Brain microvascular endothelial cell (primary cell): ENCODE results near the gene KRT8.
A peak's percentile ranks its signal among the peaks of the same experiment; 100 is the strongest.
"Not testable (repeated sequence)": the region's sequence is repeated elsewhere in the genome, so short reads cannot be mapped to it uniquely, and the experiment has no call there.

Source experiments
- DNase-seq: peaks from one replicate; pipeline ENCODE4 v3.0.0-alpha.2; 2020
- H3K27ac ChIP-seq: fragments of 250-450 bp; sonication (Bioruptor Pico); 2 replicates; pipeline ENCODE4 v1.5.1; 2020; ENCODE audit warnings: mild to moderate bottlenecking, moderate library complexity
- H3K27me3 ChIP-seq: fragments of 250-450 bp; sonication (Bioruptor Pico); replicated peaks from 2 replicates; pipeline ENCODE4 v1.5.1; 2020; ENCODE audit warnings: mild to moderate bottlenecking
- H3K36me3 ChIP-seq: fragments of 250-450 bp; sonication (Bioruptor Pico); replicated peaks from 2 replicates; pipeline ENCODE4 v1.5.1; 2020; ENCODE audit warnings: mild to moderate bottlenecking
- H3K4me3 ChIP-seq: 2 replicates; pipeline ENCODE4 v1.5.1; 2011; ENCODE audit warnings: low read depth, mild to moderate bottlenecking, control low read depth, low read length, moderate library complexity
- CTCF ChIP-seq: IDR thresholded peaks from 2 replicates; pipeline ENCODE4 v1.5.1; 2011; ENCODE audit warnings: low read depth, mild to moderate bottlenecking, moderate library complexity, low read length, control low read depth, inconsistent platforms; ENCODE audit errors: missing control alignments
- in situ Hi-C: cut with HindIII; loops from 2 replicates; pipeline ENCODE4 v1.10.0; 2017; ENCODE audit warnings: low sequenced_read_pairs, low pct_ligation_motif_present

Gene KRT8

DNA sequence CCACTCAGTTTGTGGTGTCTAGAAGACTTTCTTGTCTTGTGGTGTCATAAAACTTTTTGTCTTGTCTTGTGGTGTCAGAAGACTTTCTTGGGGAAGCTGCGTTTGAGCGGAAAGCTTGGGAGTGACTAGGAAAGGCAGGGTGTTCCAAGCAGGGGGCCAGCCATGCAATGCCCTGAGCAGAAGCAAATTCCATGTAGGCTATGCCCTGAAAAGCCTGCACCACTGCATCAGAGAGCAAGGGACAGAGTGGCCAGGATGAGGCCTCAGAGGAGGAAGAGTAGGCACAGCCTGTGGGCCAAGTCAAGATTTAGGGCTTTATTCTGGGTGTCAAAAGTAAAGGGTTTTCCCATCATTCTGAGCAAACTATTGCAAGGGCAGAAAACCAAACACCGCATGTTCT is 14.5 kb downstream of the KRT8 start:
- in situ Hi-C loops = loop anchor here (10.0 kb wide), 1 partner anchor 84 kb away; no protein-coding TSS in a partner anchor
- TF ChIP-seq CTCF = no peak
- no peak for DNase-seq

GRCh38 chr12:52884526-52885293 is 20.2 kb downstream of the KRT8 start:
- in situ Hi-C loops = no loop called here
- peak; percentile 96 for TF ChIP-seq CTCF
- DNase-seq = peak; percentile 49

More for the DNA sequence above, 14.5 kb downstream of the KRT8 start:
- H3K27ac ChIP-seq = no peak overlapping the region
- no peaks in the 10 kb centered on the region for H3K27me3 ChIP-seq
- no peak overlapping the region for H3K4me3 ChIP-seq
- H3K36me3 ChIP-seq = no peaks in the 10 kb centered on the region

DNA sequence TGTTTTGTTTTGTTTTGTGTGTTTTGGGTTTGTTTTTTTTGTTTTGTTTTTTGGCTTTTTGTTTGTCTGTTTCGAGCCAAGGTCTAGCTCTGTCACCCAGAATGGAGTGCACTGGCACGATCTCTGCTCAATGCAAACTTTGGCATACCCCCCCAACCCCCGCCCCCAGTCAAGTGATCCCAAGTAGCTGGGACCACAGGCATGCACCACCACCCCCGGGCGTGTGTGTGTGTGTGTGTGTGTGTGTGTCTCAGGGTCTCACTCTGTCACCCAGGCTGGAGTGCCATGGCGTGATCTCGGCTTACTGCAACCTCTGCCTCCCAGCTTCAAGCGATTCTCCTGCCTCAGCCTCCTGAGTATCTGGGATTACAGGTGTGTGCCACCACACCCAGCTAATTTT is 24.4 kb downstream of the KRT8 start:
- H3K27ac ChIP-seq, H3K27me3 ChIP-seq, H3K36me3 ChIP-seq, H3K4me3 ChIP-seq, in situ Hi-C loops, DNase-seq: not testable (repeated sequence)

More at GRCh38 chr12:52884526-52885293, 20.2 kb downstream of the KRT8 start:
- Histone ChIP-seq H3K27ac (no peak overlapping the region), H3K27me3 (no peaks in the 10 kb centered on the region), H3K36me3 (no peaks in the 10 kb centered on the region), H3K4me3 (no peak overlapping the region)

DNA sequence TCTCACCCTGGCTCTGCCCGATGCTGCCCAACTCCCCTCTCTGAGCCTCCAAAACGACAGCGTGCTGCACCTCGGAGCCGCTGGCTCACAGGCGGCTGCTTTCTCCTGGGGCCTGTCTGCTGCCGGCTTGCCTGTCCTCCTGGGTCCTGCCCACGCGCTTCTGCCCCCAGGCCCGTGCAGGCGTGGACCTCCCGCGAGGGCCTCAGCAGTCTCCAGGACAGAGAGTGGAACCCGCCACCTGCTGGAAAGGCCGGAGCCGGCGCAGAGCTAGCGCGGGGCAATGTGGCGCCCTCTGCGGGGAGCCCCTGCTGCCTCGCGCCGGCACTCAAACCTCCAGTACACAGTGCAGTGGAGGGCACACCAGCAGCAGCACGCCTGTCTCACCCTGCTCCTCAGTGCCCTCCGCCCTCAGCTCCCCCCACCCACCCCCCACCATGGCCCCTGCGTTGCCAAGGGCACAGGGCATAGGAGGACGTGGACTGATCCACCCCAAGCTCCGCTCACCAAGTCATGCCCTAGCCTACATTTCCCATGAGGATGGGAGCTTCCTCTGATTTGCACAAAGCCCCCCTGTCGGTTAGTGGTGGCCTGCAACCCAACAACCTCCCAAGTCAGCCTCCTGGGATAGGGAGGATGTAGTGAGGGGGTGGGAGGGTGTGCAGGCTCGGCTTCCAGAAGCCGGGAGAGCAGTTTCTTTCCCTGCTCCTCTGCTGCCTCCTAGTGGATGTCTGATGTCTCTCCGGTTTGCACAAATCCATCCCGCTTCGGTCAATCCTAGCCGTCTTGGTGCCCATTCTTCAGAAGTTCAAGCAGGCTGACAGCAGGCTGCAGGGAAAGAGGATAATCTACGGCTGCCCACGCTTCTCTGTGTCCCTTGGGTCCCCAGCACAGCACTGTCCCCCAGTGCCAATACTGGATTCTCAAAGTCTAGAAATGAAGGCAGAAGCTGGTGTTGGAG is 25.2 kb downstream of the KRT8 start:
- Histone ChIP-seq H3K27me3 (no peaks in the 10 kb centered on the region), H3K27ac (no peak overlapping the region), H3K4me3 (peak overlapping the region; percentile 39), H3K36me3 (no peaks in the 10 kb centered on the region)
- peak; percentile 75 for DNase-seq
- TF ChIP-seq CTCF = peak; percentile 93
- in situ Hi-C loops = no loop called here

- Histone ChIP-seq H3K27ac (no peak overlapping the region), H3K4me3 (no peak overlapping the region), H3K27me3 (no peaks in the 10 kb centered on the region), H3K36me3 (no peaks in the 10 kb centered on the region)
- no peak for DNase-seq
- no peak for TF ChIP-seq CTCF
- in situ Hi-C loops = no loop called here
Measured at GRCh38 chr12:52878507-52879393, 26.1 kb downstream of the KRT8 start.
